ENCODE measurements around the gene SMYD3.

The SMYD3 gene

DNA sequence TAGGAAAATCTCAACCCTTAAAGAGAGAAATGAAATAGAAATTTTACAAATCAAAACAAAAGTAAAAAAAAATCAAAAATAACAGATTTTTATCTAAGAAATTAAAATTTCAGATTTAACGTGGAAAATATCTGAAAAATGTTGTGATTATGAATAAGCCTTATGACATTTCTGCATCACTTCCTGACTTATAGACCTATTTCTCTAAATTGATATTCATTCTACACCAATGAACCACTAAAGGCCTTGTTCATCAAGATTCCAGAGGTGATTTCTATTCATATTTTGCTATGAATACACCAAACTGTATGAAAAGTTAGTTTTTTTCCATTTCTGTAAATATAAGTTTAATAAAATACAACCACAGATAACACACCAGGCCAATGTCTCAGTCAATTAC, 261.5 kb downstream of the SMYD3 start:
- Histone ChIP-seq H3K36me3 (ENCODE audit: control insufficient read depth in 2 of 2, insufficient read depth in 1 of 2, low read length in 2 of 2) (no peaks in the 10 kb centered on the region), H3K9me3 (ENCODE audit: control insufficient read depth, insufficient read depth, low read depth, low read length) (no peaks in the 10 kb centered on the region), H3K27ac (ENCODE audit: extremely low read depth, low read depth, low read length) (no peak overlapping the region), H3K4me3 (ENCODE audit: low read depth, low read length) (no peak overlapping the region), H3K4me1 (ENCODE audit: control insufficient read depth, insufficient read depth, low read length) (no peaks in the 10 kb centered on the region)
- CTCF ChIA-PET, result no interaction called here
- TF ChIP-seq SP7 (tag by site-specific recombination; IDR thresholded peaks at IDR 0.05), result no peak
- no peak for TF ChIP-seq REPIN1 (tag by site-specific recombination; IDR thresholded peaks at IDR 0.05; ENCODE audit: low read depth)
- TF ChIP-seq YY2 (tag by site-specific recombination; IDR thresholded peaks at IDR 0.05), result no peak
- TF ChIP-seq ZNF623 (tag by site-specific recombination; IDR thresholded peaks at IDR 0.05), result no peak
- TF ChIP-seq ZNF404 (tag by site-specific recombination; IDR thresholded peaks at IDR 0.05), result no peak
- no peak for TF ChIP-seq MYNN (tag by site-specific recombination; IDR thresholded peaks at IDR 0.05; ENCODE audit: borderline replicate concordance)
- TF ChIP-seq ZNF354C (tag by site-specific recombination; IDR thresholded peaks at IDR 0.05; ENCODE audit: borderline replicate concordance, low read depth), result no peak
- TF ChIP-seq, protein P1, sequence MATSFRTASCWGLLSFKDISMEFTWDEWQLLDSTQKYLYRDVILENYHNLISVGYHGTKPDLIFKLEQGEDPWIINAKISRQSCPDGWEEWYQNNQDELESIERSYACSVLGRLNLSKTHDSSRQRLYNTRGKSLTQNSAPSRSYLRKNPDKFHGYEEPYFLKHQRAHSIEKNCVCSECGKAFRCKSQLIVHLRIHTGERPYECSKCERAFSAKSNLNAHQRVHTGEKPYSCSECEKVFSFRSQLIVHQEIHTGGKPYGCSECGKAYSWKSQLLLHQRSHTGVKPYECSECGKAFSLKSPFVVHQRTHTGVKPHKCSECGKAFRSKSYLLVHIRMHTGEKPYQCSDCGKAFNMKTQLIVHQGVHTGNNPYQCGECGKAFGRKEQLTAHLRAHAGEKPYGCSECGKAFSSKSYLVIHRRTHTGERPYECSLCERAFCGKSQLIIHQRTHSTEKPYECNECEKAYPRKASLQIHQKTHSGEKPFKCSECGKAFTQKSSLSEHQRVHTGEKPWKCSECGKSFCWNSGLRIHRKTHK (tag by site-specific recombination; IDR thresholded peaks at IDR 0.05), result no peak
- POLR2A ChIA-PET, result no interaction called here

DNA sequence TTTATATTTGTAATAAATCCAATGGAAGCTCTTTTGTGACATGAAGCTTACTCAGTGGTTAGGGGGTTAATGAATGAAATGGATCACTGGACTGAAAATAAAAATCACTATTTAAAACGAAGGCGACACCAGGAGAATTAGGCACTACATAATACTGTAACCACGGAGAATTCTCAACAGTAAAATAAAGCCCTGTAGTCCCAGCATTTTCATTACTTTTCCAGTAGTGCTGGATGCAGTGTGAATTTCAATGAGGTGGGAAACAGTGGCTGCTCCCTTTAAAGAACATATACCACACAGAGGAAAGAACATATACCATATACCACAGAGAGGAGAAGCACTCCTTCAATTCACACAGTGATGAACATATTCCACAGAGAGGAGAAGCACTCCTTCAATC, 275.0 kb downstream of the SMYD3 start:
- no peak overlapping the region for H3K4me3 ChIP-seq (ENCODE audit: low read depth, low read length)
- ChIA-PET POLR2A (no interaction called here), CTCF (no interaction called here)
- H3K36me3 ChIP-seq (ENCODE audit: control insufficient read depth in 2 of 2, insufficient read depth in 1 of 2, low read length in 2 of 2), result no peaks in the 10 kb centered on the region
- no peak overlapping the region for H3K27ac ChIP-seq (ENCODE audit: extremely low read depth, low read depth, low read length)
- no peaks in the 10 kb centered on the region for H3K4me1 ChIP-seq (ENCODE audit: control insufficient read depth, insufficient read depth, low read length)
- no peaks in the 10 kb centered on the region for H3K9me3 ChIP-seq (ENCODE audit: control insufficient read depth, insufficient read depth, low read depth, low read length)
- TF ChIP-seq, protein P2, sequence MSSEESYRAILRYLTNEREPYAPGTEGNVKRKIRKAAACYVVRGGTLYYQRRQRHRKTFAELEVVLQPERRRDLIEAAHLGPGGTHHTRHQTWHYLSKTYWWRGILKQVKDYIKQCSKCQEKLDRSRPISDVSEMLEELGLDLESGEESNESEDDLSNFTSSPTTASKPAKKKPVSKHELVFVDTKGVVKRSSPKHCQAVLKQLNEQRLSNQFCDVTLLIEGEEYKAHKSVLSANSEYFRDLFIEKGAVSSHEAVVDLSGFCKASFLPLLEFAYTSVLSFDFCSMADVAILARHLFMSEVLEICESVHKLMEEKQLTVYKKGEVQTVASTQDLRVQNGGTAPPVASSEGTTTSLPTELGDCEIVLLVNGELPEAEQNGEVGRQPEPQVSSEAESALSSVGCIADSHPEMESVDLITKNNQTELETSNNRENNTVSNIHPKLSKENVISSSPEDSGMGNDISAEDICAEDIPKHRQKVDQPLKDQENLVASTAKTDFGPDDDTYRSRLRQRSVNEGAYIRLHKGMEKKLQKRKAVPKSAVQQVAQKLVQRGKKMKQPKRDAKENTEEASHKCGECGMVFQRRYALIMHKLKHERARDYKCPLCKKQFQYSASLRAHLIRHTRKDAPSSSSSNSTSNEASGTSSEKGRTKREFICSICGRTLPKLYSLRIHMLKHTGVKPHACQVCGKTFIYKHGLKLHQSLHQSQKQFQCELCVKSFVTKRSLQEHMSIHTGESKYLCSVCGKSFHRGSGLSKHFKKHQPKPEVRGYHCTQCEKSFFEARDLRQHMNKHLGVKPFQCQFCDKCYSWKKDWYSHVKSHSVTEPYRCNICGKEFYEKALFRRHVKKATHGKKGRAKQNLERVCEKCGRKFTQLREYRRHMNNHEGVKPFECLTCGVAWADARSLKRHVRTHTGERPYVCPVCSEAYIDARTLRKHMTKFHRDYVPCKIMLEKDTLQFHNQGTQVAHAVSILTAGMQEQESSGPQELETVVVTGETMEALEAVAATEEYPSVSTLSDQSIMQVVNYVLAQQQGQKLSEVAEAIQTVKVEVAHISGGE (tag by site-specific recombination; conservative IDR thresholded peaks at IDR 0.05; ENCODE audit: low read depth), result no peak
- TF ChIP-seq, protein P3, sequence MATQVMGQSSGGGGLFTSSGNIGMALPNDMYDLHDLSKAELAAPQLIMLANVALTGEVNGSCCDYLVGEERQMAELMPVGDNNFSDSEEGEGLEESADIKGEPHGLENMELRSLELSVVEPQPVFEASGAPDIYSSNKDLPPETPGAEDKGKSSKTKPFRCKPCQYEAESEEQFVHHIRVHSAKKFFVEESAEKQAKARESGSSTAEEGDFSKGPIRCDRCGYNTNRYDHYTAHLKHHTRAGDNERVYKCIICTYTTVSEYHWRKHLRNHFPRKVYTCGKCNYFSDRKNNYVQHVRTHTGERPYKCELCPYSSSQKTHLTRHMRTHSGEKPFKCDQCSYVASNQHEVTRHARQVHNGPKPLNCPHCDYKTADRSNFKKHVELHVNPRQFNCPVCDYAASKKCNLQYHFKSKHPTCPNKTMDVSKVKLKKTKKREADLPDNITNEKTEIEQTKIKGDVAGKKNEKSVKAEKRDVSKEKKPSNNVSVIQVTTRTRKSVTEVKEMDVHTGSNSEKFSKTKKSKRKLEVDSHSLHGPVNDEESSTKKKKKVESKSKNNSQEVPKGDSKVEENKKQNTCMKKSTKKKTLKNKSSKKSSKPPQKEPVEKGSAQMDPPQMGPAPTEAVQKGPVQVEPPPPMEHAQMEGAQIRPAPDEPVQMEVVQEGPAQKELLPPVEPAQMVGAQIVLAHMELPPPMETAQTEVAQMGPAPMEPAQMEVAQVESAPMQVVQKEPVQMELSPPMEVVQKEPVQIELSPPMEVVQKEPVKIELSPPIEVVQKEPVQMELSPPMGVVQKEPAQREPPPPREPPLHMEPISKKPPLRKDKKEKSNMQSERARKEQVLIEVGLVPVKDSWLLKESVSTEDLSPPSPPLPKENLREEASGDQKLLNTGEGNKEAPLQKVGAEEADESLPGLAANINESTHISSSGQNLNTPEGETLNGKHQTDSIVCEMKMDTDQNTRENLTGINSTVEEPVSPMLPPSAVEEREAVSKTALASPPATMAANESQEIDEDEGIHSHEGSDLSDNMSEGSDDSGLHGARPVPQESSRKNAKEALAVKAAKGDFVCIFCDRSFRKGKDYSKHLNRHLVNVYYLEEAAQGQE (tag by site-specific recombination; IDR thresholded peaks at IDR 0.05), result no peak
- no peak for TF ChIP-seq ZNF529 (tag by site-specific recombination; IDR thresholded peaks at IDR 0.05; ENCODE audit: insufficient replicate concordance)
- TF ChIP-seq RBAK (tag by site-specific recombination; IDR thresholded peaks at IDR 0.05), result no peak
- no peak for TF ChIP-seq ZNF302 (tag by site-specific recombination; IDR thresholded peaks at IDR 0.05; ENCODE audit: low read depth)
- no peak for TF ChIP-seq HOXC10 (CRISPR knock-in tag; IDR thresholded peaks at IDR 0.05)
- TF ChIP-seq, protein P4, sequence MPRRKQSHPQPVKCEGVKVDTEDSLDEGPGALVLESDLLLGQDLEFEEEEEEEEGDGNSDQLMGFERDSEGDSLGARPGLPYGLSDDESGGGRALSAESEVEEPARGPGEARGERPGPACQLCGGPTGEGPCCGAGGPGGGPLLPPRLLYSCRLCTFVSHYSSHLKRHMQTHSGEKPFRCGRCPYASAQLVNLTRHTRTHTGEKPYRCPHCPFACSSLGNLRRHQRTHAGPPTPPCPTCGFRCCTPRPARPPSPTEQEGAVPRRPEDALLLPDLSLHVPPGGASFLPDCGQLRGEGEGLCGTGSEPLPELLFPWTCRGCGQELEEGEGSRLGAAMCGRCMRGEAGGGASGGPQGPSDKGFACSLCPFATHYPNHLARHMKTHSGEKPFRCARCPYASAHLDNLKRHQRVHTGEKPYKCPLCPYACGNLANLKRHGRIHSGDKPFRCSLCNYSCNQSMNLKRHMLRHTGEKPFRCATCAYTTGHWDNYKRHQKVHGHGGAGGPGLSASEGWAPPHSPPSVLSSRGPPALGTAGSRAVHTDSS (tag by site-specific recombination; IDR thresholded peaks at IDR 0.05), result no peak
- TF ChIP-seq ZNF677 (tag by site-specific recombination; IDR thresholded peaks at IDR 0.05), result no peak
- TF ChIP-seq ZNF174 (tag by site-specific recombination; IDR thresholded peaks at IDR 0.05), result no peak
- no peak for TF ChIP-seq KLF1 (tag by site-specific recombination; IDR thresholded peaks at IDR 0.05)
- TF ChIP-seq KLF10 (tag by site-specific recombination; IDR thresholded peaks at IDR 0.05), result no peak
- no peak for TF ChIP-seq ZNF114 (tag by site-specific recombination; IDR thresholded peaks at IDR 0.05)
- TF ChIP-seq, protein P5, sequence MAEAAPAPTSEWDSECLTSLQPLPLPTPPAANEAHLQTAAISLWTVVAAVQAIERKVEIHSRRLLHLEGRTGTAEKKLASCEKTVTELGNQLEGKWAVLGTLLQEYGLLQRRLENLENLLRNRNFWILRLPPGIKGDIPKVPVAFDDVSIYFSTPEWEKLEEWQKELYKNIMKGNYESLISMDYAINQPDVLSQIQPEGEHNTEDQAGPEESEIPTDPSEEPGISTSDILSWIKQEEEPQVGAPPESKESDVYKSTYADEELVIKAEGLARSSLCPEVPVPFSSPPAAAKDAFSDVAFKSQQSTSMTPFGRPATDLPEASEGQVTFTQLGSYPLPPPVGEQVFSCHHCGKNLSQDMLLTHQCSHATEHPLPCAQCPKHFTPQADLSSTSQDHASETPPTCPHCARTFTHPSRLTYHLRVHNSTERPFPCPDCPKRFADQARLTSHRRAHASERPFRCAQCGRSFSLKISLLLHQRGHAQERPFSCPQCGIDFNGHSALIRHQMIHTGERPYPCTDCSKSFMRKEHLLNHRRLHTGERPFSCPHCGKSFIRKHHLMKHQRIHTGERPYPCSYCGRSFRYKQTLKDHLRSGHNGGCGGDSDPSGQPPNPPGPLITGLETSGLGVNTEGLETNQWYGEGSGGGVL (tag by site-specific recombination; IDR thresholded peaks at IDR 0.05), result no peak
- TF ChIP-seq ZNF624 (tag by site-specific recombination; IDR thresholded peaks at IDR 0.05), result no peak
- TF ChIP-seq ZNF548 (tag by site-specific recombination; IDR thresholded peaks at IDR 0.05), result no peak
- TF ChIP-seq ZIC2 (tag by site-specific recombination; IDR thresholded peaks at IDR 0.05), result no peak
- TF ChIP-seq ZNF23 (tag by site-specific recombination; IDR thresholded peaks at IDR 0.05; ENCODE audit: borderline replicate concordance), result no peak
